GM19043 (cell line): ENCODE data around the gene DYRK2.
A peak's percentile ranks its signal among the peaks of the same experiment; 100 is the strongest.
"Not testable (repeated sequence)": the region's sequence is repeated elsewhere in the genome, so short reads cannot be mapped to it uniquely, and the experiment has no call there.

Experiments
- ATAC-seq: cut with Tn5 transposase; IDR thresholded peaks from one replicate; pipeline ENCODE4 v1.9.1; 2021; ENCODE audit warnings: low read depth; ENCODE audit not compliant: unreplicated experiment

Gene DYRK2

DNA sequence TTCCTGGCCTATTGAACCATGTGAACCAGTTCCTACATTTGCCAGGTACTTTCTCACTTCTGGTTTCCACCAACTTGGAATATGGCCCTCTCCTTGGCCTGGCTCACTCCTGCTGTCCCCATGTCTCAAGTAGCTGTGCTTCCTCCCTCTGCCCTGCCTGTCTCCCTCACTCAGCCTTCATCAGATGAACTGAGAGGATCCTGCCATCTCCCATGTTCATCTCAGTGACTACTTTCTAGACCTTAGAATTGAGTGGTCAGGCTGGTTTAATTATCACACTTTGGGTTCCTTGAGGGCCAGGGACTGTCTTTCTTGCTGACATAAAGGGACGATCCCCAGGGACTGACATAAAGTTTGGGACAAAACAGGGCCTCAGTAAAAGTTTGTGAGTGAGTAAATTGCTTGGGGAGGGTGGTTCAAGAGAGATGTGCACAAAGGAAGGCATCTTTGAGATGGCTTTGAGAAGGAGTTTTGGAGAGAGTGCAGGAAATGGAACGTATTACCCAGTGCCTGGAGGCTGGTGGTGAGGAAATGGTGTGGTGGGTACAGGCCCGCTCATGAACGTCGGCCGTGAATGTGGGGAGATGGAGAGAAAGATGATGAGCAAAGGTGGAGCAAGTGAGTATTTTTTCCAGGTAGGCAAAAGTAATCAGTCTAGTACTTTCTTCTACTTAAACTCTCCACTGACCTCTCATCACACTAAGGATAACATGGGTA lies 20.8 kb downstream of the DYRK2 start:
- ATAC-seq: no peak

DNA sequence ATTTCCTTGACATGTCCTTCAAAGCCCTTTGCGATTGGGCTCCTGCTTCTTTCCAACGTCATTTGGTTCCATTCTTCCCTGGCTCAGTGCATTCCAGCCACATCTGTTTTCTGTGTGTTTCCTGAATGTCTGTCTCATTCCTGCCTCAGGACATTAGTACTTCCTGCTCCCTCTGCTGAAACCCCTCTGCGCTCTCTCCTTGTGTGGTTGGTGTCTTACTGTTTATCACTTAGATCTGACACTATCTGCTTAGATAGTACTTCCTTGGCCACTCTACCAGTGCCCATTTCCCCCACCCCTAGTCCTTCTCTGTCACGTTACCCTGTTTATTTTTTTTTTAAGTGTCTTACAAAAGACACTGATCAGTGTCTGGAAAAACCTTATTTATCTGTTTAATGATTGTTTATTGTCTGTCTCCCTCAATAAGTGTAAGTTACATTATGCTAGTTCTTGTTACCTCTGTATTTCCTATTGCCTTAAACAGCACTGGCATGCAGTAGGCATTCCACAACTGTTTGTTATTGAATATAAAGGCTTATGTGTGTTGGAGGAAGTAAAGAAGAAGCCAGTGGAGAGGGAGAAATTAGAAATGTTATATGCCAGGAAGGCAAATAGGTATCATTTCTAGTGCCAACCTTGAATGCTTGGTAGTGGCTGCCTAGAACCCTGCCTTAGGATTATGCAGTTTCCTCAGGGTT lies 21.5 kb downstream of the DYRK2 start:
- ATAC-seq: no peak

DNA sequence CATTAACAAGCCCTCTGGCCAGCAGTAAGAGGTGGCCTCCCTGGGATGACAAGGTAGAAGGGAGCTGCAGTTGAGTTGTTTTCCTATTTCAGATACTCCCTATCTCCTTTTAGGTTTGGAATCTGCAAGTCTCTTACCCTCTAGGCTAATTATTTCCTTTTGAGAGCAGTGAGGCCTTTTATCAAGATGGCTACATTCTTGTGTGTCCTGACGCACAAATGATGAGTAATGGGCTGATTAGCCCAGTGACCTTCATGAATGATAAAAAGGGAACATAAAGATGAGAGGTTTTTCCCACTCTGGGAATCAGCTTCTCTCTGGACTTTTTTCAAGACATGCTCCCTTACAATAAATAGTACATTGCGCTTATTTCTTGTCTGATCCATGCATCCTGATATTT lies 22.9 kb downstream of the DYRK2 start:
- no peak for ATAC-seq

DNA sequence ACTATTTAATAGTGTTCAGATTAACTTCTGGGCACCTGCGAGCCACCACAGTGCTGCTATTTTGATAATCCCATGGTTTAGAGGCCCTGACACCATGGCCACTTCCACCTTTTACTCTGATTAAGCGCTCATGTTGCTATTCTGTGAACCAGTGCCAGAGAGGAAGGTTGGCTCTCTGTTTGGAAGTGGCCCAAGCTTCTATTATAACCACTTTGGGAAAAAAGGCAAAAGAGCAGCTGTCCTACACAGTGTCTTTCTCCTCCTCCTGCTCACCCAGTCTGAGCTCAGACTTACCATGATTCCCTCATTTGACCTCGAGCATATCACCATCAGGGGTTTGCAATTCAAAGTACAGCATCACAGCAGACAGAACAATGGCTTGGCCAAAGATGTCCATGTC lies 23.3 kb downstream of the DYRK2 start:
- no peak for ATAC-seq

DNA sequence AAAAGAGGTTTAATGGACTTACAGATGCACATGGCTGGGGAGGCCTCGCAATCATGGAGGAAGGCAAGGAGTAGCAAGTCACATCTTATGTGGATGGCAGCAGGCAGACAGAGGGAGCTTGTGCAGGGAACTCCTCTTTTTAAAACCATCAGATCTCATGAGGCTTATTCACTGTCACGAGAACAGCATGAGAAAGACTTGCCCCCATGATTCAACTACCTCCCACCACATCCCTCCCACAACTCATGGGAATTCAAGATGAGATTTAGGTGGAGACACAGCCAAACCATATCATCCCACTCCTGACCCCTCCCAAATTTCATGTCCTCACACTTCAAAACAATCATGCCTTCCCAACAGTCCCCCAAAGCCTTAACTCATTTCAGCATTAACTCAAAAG lies 24.0 kb downstream of the DYRK2 start:
- not testable (repeated sequence) for ATAC-seq

DNA sequence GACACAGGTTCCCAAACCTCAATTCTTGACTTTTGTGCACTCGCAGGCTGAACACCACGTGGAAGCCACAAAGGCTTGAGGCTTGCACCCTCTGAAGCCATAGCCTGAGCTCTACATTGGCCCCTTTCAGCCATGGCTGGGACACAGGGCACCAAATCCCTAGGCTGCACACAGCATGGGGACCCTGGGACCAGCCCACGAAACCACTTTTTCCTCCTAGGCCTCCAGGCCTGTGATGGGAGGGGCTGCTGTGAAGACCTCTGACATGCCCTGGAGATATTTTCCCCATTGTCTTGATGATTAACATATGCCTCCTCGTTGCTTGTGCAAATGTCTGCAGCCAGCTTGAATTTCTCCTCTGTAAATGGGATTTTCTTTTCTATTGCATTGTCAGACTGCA lies 25.0 kb downstream of the DYRK2 start:
- not testable (repeated sequence) for ATAC-seq

DNA sequence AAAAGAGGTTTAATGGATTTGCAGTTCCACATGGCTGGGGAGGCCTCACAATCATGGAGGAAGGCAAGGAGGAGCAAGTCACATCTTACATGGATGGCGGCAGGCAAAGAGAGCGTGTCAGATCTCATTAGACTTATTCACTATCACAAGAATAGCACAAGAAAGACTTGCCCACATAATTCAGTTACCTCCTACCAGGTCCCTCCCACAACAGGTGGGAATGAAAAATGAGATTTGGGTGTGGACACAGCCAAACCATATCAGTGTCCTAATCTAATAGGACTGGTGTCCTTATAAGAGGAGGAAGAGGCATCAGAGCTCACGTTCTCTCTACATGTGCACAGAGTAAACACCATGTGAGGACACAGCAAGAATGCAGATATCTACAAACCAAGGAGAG lies 25.9 kb downstream of the DYRK2 start:
- no peak for ATAC-seq

DNA sequence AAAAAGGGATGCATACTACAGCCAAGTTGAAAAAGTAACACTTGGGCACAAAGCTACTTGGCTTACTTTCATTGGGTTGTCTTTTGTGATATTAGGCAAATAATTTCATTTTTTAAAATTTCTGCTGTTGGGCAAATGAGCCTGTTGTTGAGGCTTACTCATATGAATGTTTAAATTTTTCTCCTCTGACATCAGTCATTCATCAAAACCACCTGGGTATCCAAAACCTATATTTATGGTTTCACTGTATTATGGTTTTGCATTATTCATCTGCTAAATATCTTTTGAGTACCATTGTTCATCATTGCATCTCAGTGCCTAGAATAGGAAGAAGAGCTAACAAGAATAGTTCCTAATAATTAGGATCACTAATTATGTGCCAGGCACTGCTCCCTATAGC lies 28.1 kb downstream of the DYRK2 start:
- no peak for ATAC-seq

DNA sequence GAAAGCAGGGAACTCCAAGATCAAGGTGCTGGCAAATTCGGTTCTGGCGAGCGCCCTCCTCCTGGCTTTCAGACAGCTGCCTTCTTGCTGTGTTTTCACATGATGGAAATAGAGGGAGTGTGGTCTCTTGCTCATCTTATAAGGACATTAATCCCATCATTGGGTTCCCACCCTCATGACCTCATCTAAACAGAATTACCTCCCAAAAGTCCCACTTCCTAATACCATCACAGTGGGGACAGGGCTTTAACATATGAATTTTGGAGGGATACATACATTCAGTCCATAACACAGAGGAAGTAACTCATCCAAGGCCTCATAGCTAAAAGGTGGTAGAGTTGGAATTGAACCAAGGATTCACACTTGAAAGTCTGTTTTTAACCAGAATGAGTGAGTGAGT lies 28.6 kb downstream of the DYRK2 start:
- no peak for ATAC-seq

DNA sequence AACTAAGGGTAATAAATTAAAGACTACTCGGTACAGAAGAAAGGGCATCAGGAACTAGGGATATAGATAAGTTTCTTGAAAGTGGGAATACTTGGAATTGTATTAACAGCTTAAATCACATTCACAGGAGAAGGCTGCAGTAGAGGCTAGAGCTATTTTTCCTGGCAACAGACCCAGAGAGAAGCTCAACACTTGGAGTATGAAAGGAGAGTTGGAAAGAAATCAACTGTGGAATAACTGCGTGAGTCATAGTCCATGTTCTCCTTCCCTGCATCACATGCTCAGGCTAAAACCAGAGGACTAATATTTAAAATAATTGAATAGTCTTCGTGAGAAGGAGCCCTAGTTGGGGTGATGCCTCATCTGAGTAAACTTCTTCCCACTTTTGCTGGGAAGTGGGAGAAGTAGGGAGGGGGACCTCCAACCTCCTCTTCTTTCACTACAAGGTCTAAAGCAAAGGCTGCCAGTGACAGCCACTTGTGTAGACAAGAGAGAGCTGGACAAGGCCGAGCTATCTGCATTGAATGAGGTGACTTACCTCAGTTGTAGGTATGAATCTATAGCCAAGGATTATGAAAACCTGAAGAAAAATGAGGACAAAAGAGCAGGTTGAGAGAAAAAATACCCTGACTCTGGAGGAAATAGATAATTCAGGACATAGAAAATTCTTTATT lies 32.7 kb downstream of the DYRK2 start:
- ATAC-seq: no peak

DNA sequence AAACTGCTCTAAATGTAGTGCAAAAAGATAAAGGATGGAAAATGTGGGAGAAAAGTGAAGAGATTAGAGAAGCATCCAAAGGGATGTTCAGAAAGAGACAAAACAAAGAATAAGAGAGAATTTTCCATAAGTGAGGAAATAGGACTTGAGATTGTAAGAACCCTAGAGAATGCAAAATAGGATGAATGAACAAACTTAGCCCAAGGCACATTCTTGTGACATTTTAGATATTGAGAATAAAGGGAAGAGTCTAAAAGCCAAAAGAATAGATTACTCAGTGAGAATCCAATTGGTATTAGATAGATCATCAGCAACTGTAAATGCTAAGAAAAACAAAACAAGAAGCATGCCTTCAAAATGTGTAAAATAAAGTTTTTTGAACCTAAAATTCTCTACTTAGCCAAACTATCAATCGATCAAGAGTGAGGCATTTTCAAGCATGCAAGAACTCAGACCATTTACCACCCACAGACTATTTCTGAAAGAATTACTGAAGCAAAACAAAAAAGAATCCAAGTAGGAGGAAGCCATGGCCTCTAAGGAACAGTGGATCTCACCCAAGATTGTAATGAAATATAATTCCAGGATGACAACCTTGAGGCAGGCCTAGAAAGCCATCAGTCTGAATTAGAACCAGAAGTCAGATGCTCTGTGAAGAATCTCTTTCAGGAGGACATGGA lies 33.5 kb downstream of the DYRK2 start:
- no peak for ATAC-seq

DNA sequence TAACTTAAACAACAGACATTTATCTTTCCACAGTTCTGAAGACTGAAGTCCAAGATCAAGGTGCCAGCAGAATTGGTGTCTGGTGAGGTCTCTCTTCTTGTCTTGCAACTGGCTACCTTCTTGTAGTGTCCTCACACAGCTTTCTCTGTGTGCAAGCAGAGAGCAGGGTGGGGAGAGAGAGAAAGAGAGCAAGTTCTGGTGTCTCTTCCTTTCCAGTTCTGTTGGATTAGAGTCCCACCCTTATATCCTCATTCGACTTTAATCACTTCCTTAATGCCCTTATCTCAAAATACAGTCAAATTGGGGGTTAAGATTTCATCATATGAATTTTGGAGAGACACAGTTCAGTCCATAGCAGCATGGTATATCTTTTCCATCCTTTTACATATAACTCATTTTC lies 40.8 kb downstream of the DYRK2 start:
- no peak for ATAC-seq

DNA sequence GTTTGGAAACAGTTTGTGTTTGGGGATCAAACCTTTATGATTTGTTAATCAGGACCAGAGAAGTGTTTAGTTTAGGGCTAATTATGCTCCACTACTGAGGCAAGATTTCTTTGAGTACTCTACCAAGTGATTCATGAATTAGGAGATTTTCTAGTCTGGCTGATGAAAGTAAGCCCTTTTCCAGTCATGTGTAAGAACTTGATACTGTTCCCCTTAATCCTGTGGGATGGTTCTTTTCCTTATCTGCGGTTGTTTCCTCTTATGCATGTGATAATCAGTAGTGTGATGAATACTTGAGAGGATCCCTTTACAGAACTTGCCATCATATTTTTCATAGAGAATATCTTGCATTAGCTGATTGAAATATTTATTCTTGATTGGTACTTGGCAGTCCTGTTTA lies 42.1 kb downstream of the DYRK2 start:
- no peak for ATAC-seq

DNA sequence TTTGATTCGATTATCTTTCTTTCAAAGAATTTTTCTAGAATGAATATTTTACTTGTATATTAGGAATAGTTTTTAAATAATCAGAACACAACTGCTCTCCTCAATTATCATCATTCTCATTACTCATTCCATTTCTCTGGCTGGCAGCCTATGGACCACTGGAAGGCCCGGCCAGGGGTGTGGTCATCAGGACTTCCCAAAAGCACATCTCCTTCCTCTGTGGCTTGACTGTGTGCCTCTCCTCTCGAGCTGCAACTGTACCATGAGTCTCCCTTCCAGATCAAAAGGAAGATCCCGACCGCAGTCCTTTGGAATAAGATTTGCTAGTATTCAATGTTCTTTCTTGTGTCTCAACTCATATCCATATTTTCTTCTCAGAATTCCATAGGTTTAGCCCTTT lies 42.7 kb downstream of the DYRK2 start:
- ATAC-seq: no peak

DNA sequence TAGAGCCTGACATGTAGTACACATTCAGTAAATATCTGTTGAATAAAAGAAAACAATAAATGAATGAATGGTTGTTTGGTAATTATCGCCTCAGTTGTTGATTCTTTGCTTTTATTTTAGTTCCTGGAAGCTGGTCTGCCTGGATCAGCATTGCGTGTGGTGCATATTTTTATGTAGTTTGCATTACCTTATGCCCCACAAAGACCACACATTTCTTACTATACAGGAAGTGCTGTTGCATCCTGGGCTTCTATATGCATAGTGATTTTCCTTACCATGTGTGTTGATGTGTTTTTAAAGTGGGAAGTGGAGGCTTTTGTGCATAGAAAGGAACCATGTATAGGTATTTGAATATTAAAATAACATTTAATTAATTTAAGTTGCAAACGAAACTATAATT lies 43.6 kb downstream of the DYRK2 start:
- no peak for ATAC-seq

DNA sequence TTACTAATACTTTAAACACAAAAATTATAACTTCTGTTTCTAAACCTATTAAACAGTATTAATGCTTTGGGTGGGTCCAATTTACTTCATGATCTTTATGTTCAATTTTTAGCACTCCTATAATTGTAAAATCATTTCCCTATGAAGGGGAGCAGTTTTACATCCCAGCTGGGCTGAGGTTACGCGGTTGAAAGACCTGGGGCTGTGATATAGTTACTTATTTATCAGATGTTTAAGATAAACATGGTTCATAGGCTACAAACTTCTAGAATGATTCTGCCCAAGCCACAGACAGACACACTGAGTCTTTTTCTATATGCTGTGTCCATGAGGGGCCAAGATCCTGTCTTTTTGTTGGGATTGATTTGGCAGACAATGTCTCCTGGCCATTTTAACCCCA lies 44.4 kb downstream of the DYRK2 start:
- ATAC-seq: peak; percentile 78

DNA sequence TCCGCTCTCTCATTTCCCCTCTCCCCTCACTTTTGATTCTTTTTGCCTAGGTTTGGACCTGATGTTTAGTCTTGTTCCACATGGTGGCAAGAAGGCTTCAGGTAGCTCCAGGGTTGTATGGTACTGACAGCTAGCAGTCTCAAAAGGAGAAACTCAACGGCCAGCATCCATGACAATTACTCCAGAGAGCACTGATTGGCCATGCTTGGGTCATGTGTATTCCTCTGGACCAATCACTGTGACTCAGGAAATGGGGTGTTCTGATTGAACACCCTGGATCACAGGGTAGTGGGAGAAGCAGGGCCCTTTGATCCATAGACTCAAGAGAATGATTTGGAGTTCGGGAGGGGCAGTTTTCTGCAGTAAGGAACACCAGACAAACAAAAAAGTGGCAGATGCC lies 45.3 kb downstream of the DYRK2 start:
- no peak for ATAC-seq

DNA sequence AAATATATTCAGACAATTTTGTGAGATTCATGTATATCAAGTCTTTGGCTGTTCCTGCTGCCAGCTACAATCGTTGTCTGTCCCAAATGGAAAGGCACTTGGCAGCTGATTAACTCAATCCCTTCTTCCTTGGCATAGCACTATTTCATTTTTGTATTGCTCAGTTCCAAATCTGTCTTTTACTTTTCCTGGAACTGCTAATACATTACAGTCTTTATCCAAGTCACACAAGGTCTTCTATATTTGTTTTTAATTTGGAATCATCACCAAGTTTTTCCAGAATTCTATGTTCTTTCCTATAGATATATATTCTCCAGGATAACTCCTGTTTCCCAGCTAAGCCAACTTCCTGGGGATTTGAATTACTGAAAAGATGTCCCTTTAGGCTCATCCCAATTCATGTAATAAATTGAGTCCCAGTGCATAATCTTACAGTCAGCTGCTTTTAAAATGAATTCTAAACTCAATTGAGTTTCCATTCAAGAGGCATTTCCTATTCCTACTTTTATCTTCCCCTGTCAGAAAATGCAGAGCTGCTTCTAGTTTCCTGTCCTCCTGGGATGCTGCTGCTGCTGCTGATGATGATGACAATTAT lies 45.9 kb downstream of the DYRK2 start:
- no peak for ATAC-seq

DNA sequence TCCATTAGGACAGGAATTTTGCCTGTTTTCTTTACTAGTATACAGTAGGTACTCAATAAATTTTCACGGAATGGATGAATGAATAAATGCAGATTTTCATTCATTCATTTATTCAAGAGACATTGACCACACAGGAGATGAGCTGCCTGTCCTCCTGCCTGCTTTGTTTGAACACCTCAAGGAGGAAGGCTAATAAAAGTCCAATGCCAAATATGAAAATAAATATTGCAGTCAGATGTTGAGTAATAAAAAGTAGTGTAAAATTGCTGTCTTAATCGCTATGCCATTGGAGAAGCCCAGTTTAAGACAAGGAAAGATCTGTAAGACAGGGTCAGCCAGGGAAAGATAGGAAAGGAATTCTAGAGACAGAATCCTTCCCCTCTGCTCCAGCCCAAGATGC lies 47.4 kb downstream of the DYRK2 start:
- ATAC-seq: no peak

DNA sequence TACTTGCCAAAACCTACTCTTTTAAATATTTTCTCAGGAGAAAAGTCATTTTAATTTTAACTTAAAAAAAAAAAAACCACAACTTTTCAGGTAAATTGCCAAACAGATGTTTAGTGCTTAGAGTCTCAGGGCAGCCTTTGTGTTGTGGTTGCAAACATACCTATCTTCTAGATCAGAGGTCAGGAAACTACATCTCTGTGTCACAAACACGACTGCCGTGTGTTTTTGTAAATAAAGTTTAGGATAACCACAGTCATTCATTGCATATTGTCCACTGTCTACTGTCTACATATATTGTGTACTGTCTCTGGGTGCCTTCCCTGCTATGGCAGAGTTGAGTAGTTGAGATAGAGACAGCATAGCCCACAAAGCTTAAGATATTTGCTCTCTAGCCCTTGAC lies 48.9 kb downstream of the DYRK2 start:
- ATAC-seq: no peak

DNA sequence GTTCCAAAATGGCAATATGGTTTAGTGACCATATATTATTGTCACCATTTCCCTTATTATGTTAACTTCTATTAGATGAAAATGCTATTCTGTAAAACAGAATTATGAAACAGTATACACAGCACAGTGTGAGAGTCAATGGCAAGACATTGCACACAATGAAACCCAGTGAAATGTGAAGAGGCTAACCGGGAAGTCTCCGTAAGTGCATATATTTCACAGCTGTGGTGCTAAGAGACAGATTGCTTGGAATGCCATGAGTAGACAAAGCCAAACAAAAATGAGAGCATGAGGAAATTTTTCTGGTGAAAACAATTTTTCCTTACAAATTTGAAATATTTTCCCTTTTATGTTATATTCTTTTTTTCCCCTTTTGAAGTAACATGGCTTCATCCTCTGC lies 49.4 kb downstream of the DYRK2 start:
- ATAC-seq: no peak
